CD4-positive, alpha-beta memory T cell (primary cell): ENCODE measurements around the gene TP63. TPM values are rescaled to one million over a fixed set of nuclear protein-coding genes. Genes with fewer than 3 reads are reported as not detected.

Experiments
- CTCF ChIA-PET: fragments of 350-600 bp; sonication (Branson Sonifier 250); formaldehyde crosslinking; loops from one replicate; lab custom pipeline; 2021; ENCODE audit warnings: inconsistent platforms; ENCODE audit not compliant: partially characterized antibody; lab: Charles Lee
- POLR2A ChIA-PET: fragments of 350-600 bp; sonication (Branson Sonifier 250); formaldehyde crosslinking; loops from one replicate; lab custom pipeline; 2021; ENCODE audit not compliant: partially characterized antibody; lab: Charles Lee
- DNase-seq, 5 donors: peaks; one replicate each; pipeline versions ENCODE4 v3.0.0 to v3.0.0-alpha.2; 2020 to 2022; ENCODE audit warnings: mixed read lengths in 1 of 5
- H3K27ac ChIP-seq: one replicate; pipeline ENCODE4 v1.7.0; 2013; ENCODE audit warnings: low read depth, low read length
- H3K27me3 ChIP-seq: 2 replicates; pipeline ENCODE4 v1.7.0; 2013; ENCODE audit warnings: mild to moderate bottlenecking, low read length, moderate library complexity; ENCODE audit not compliant: insufficient read depth
- H3K36me3 ChIP-seq: 2 replicates; pipeline ENCODE4 v1.7.0; 2013; ENCODE audit warnings: mild to moderate bottlenecking, low read length, moderate library complexity; ENCODE audit not compliant: insufficient read depth
- H3K4me1 ChIP-seq: 2 replicates; pipeline ENCODE4 v1.7.0; 2013; ENCODE audit warnings: mild to moderate bottlenecking, low read length, moderate library complexity; ENCODE audit not compliant: insufficient read depth
- H3K4me3 ChIP-seq, 2 donors: one replicate each; pipeline ENCODE4 v1.7.0; 2013; ENCODE audit warnings: low read length in 2 of 2, mild to moderate bottlenecking in 1 of 2
- H3K9me3 ChIP-seq, 2 donors: one replicate each; pipeline ENCODE4 v1.7.0; 2013; ENCODE audit warnings: low read length in 2 of 2, control low read depth in 1 of 2; ENCODE audit not compliant: control insufficient read depth in 1 of 2
- H3K27ac Mint-ChIP-seq, 7 donors: one replicate each; pipeline ENCODE4 v1.8.0; 2020 to 2021; ENCODE audit warnings: mixed read lengths in 7 of 7, mild to moderate bottlenecking in 6 of 7, inconsistent platforms in 3 of 7, moderate library complexity in 3 of 7
- H3K27me3 Mint-ChIP-seq, 2 donors: one replicate each; pipeline ENCODE4 v1.8.0; 2020 to 2021; ENCODE audit warnings: mixed read lengths in 2 of 2
- H3K36me3 Mint-ChIP-seq, 2 donors: one replicate each; pipeline ENCODE4 v1.8.0; 2020 to 2021; ENCODE audit warnings: mixed read lengths in 2 of 2, inconsistent platforms in 1 of 2, mild to moderate bottlenecking in 1 of 2
- H3K4me1 Mint-ChIP-seq, 4 donors: one replicate each; pipeline ENCODE4 v1.8.0; 2020 to 2021; ENCODE audit warnings: mixed read lengths in 4 of 4, mild to moderate bottlenecking in 1 of 4
- H3K4me3 Mint-ChIP-seq, 8 donors: one replicate each; pipeline ENCODE4 v1.8.0; 2020 to 2021; ENCODE audit warnings: mixed read lengths in 8 of 8, mild to moderate bottlenecking in 7 of 8, moderate library complexity in 6 of 8, inconsistent platforms in 3 of 8
- H3K9me3 Mint-ChIP-seq, 8 donors: one replicate each; pipeline ENCODE4 v1.8.0; 2020 to 2021; ENCODE audit warnings: mixed read lengths in 8 of 8, mild to moderate bottlenecking in 5 of 8, inconsistent platforms in 3 of 8, moderate library complexity in 1 of 8
- intact Hi-C: fragments of 100-400 bp; cut with micrococcal nuclease; formaldehyde crosslinking; loops from one replicate; pipeline ENCODE4 v1.15.1; 2023
- polyA plus RNA-seq, 2 donors: library from polyadenylated mRNA; unstranded; fragments of 300-500 nt; fragmentation: Illumina TruSeq; gene quantifications; one replicate each; pipeline ENCODE4 v1.2.3, GENCODE V29; 2021
- total RNA-seq, 2 experiments: library from RNA; stranded (reverse); gene quantifications; one replicate each; pipeline ENCODE4 v1.2.3, GENCODE V29; 2021

Gene TP63
- total and polyA plus RNA-seq, 4 experiments from 2014 or later = 0.25 to 0.64 (median 0.55) TPM; not detected in 1

GRCh38 chr3:189720736-189721417, 89.7 kb downstream of the TP63 start:
- ChIA-PET CTCF (no interaction called here), POLR2A (no interaction called here)
- no peak overlapping the region for H3K27ac ChIP-seq
- no peaks in the 10 kb centered on the region for H3K36me3 Mint-ChIP-seq
- H3K4me3 ChIP-seq = no peak overlapping the region
- no peaks in the 10 kb centered on the region for H3K4me1 Mint-ChIP-seq
- no peaks in the 10 kb centered on the region for H3K4me1 ChIP-seq
- no peaks in the 10 kb centered on the region for H3K27me3 Mint-ChIP-seq
- intact Hi-C loops = no loop called here
- DNase-seq = no peak
- H3K9me3 Mint-ChIP-seq = no peaks in the 10 kb centered on the region
- H3K27ac Mint-ChIP-seq = no peak overlapping the region
- H3K9me3 ChIP-seq = no peaks in the 10 kb centered on the region
- H3K4me3 Mint-ChIP-seq = no peak overlapping the region
- no peaks in the 10 kb centered on the region for H3K27me3 ChIP-seq
- no peaks in the 10 kb centered on the region for H3K36me3 ChIP-seq

- Mint-ChIP-seq H3K4me1 (no peaks in the 10 kb centered on the region), H3K27ac (peak overlapping the region in 1 of 7 donors; percentile 11), H3K4me3 (no peak overlapping the region), H3K9me3 (no peaks in the 10 kb centered on the region), H3K27me3 (no peaks in the 10 kb centered on the region), H3K36me3 (no peaks in the 10 kb centered on the region)
- no peak for DNase-seq
- Histone ChIP-seq H3K4me1 (no peaks in the 10 kb centered on the region), H3K9me3 (no peaks in the 10 kb centered on the region), H3K27ac (no peak overlapping the region), H3K27me3 (no peaks in the 10 kb centered on the region), H3K4me3 (no peak overlapping the region), H3K36me3 (no peaks in the 10 kb centered on the region)
- ChIA-PET POLR2A (no interaction called here), CTCF (no interaction called here)
- intact Hi-C loops = no loop called here
Measured at GRCh38 chr3:189721873-189722665, 90.9 kb downstream of the TP63 start.

- H3K27ac Mint-ChIP-seq = no peak overlapping the region
- no peaks in the 10 kb centered on the region for H3K36me3 ChIP-seq
Measured at GRCh38 chr3:189724356-189724755, 93.2 kb downstream of the TP63 start.

GRCh38 chr3:189726277-189726676, 95.1 kb downstream of the TP63 start:
- intact Hi-C loops = no loop called here
- no peak overlapping the region for H3K27ac Mint-ChIP-seq
- no peaks in the 10 kb centered on the region for H3K4me1 Mint-ChIP-seq
- H3K9me3 ChIP-seq = no peaks in the 10 kb centered on the region
- no peaks in the 10 kb centered on the region for H3K4me1 ChIP-seq
- peaks cover 0 to 3% (median 0%) of the 10 kb centered on the region in 8 donors for H3K9me3 Mint-ChIP-seq
- no peaks in the 10 kb centered on the region for H3K36me3 Mint-ChIP-seq
- no peak overlapping the region for H3K4me3 Mint-ChIP-seq
- POLR2A ChIA-PET = no interaction called here
- H3K27ac ChIP-seq = no peak overlapping the region
- no peaks in the 10 kb centered on the region for H3K36me3 ChIP-seq
- no peak for DNase-seq
- CTCF ChIA-PET = no interaction called here
- H3K27me3 ChIP-seq = no peaks in the 10 kb centered on the region
- no peaks in the 10 kb centered on the region for H3K27me3 Mint-ChIP-seq
- no peak overlapping the region for H3K4me3 ChIP-seq

More at GRCh38 chr3:189724356-189724755, 93.2 kb downstream of the TP63 start:
- H3K4me3 Mint-ChIP-seq = no peak overlapping the region
- ChIA-PET CTCF (no interaction called here), POLR2A (no interaction called here)
- H3K4me3 ChIP-seq = no peak overlapping the region
- H3K27ac ChIP-seq = no peak overlapping the region
- H3K27me3 ChIP-seq = no peaks in the 10 kb centered on the region
- no peaks in the 10 kb centered on the region for H3K4me1 ChIP-seq
- no peaks in the 10 kb centered on the region for H3K9me3 ChIP-seq
- peaks cover 0 to 3% (median 0%) of the 10 kb centered on the region in 8 donors for H3K9me3 Mint-ChIP-seq
- no peaks in the 10 kb centered on the region for H3K4me1 Mint-ChIP-seq
- no peaks in the 10 kb centered on the region for H3K27me3 Mint-ChIP-seq
- intact Hi-C loops = no loop called here
- no peaks in the 10 kb centered on the region for H3K36me3 Mint-ChIP-seq
- DNase-seq = no peak

GRCh38 chr3:189727158-189727557, 96.0 kb downstream of the TP63 start:
- CTCF ChIA-PET = no interaction called here

GRCh38 chr3:189727898-189728297, 96.7 kb downstream of the TP63 start:
- H3K27ac Mint-ChIP-seq = no peak overlapping the region
- ChIA-PET CTCF (no interaction called here), POLR2A (no interaction called here)
- no peaks in the 10 kb centered on the region for H3K4me1 Mint-ChIP-seq
- Histone ChIP-seq H3K27ac (no peak overlapping the region), H3K9me3 (no peaks in the 10 kb centered on the region), H3K4me1 (no peaks in the 10 kb centered on the region), H3K4me3 (no peak overlapping the region), H3K27me3 (no peaks in the 10 kb centered on the region), H3K36me3 (no peaks in the 10 kb centered on the region)
- DNase-seq = no peak
- H3K9me3 Mint-ChIP-seq = peaks cover 0 to 3% (median 0%) of the 10 kb centered on the region in 8 donors
- no peaks in the 10 kb centered on the region for H3K27me3 Mint-ChIP-seq
- no peaks in the 10 kb centered on the region for H3K36me3 Mint-ChIP-seq
- H3K4me3 Mint-ChIP-seq = no peak overlapping the region
- intact Hi-C loops = no loop called here

More at GRCh38 chr3:189727158-189727557, 96.0 kb downstream of the TP63 start:
- H3K36me3 Mint-ChIP-seq = no peaks in the 10 kb centered on the region
- Histone ChIP-seq H3K27ac (no peak overlapping the region), H3K9me3 (no peaks in the 10 kb centered on the region), H3K36me3 (no peaks in the 10 kb centered on the region), H3K4me1 (no peaks in the 10 kb centered on the region), H3K4me3 (no peak overlapping the region), H3K27me3 (no peaks in the 10 kb centered on the region)
- intact Hi-C loops = no loop called here
- DNase-seq = no peak
- peaks cover 0 to 3% (median 0%) of the 10 kb centered on the region in 8 donors for H3K9me3 Mint-ChIP-seq
- no peaks in the 10 kb centered on the region for H3K4me1 Mint-ChIP-seq
- no peak overlapping the region for H3K4me3 Mint-ChIP-seq
- POLR2A ChIA-PET = no interaction called here
- no peaks in the 10 kb centered on the region for H3K27me3 Mint-ChIP-seq
- no peak overlapping the region for H3K27ac Mint-ChIP-seq

- DNase-seq = no peak
- Histone ChIP-seq H3K36me3 (no peaks in the 10 kb centered on the region), H3K4me1 (no peaks in the 10 kb centered on the region), H3K27me3 (no peaks in the 10 kb centered on the region), H3K9me3 (no peaks in the 10 kb centered on the region), H3K4me3 (no peak overlapping the region), H3K27ac (no peak overlapping the region)
- Mint-ChIP-seq H3K27me3 (no peaks in the 10 kb centered on the region), H3K4me3 (no peak overlapping the region), H3K27ac (no peak overlapping the region), H3K4me1 (no peaks in the 10 kb centered on the region), H3K36me3 (no peaks in the 10 kb centered on the region), H3K9me3 (peaks cover 0 to 3% (median 0%) of the 10 kb centered on the region in 8 donors)
- ChIA-PET CTCF (no interaction called here), POLR2A (no interaction called here)
- intact Hi-C loops = no loop called here
Measured at GRCh38 chr3:189728915-189729314, 97.7 kb downstream of the TP63 start.
